IMR-90 (cell line): ENCODE results near the gene TRDMT1. TPM values are rescaled to one million over a fixed set of nuclear protein-coding genes. Genes with fewer than 3 reads are reported as not detected.

Experiments used
- ATAC-seq: fragments of 200-7000 bp; cut with Tn5 transposase; 2 replicates; pipeline ENCODE4 v1.9.1; 2020; ENCODE audit warnings: low read depth, mild to moderate bottlenecking, moderate library complexity
- BruUV-seq: library from RNA; stranded (reverse); fragments of 400-500 nt; replicated peaks from 2 replicates; lab custom pipeline; 2021; lab: Mats Ljungman, UMichigan
- CTCF ChIA-PET: fragments of 300-600 bp; formaldehyde crosslinking; extraction: SDS; loops from one replicate; lab custom pipeline; 2021; ENCODE audit warnings: antibody characterized with exemption; lab: Yijun Ruan, JAX
- POLR2A ChIA-PET: fragments of 300-600 bp; sonication (Branson Sonifier 250); formaldehyde crosslinking; loops from one replicate; lab custom pipeline; 2022; ENCODE audit warnings: antibody characterized with exemption; ENCODE audit not compliant: unreplicated experiment; lab: Charles Lee
- DNase-seq: peaks from one replicate; pipeline ENCODE4 v3.0.0; 2013
- H2AFZ ChIP-seq: replicated peaks from 2 replicates; pipeline ENCODE3; 2013; ENCODE audit warnings: low read length, mild to moderate bottlenecking; ENCODE audit not compliant: poor library complexity
- H2AK5ac ChIP-seq: 2 replicates; pipeline ENCODE4 v1.6.1; 2013; ENCODE audit warnings: low read depth, low read length, inconsistent platforms
- H2AK9ac ChIP-seq: replicated peaks from 2 replicates; pipeline ENCODE3; 2013; ENCODE audit warnings: mild to moderate bottlenecking, low read depth, low read length, moderate library complexity; ENCODE audit not compliant: poor library complexity
- H2BK120ac ChIP-seq: 2 replicates; pipeline ENCODE4 v1.6.1; 2013; ENCODE audit warnings: low read depth, low read length, inconsistent platforms
- H2BK15ac ChIP-seq: 3 replicates; pipeline ENCODE4 v1.6.1; 2013; ENCODE audit warnings: low read depth, low read length, inconsistent platforms
- H2BK20ac ChIP-seq: 2 replicates; pipeline ENCODE4 v1.6.1; 2013; ENCODE audit warnings: low read depth, mild to moderate bottlenecking, inconsistent platforms, low read length, moderate library complexity
- H2BK5ac ChIP-seq: 2 replicates; pipeline ENCODE4 v1.6.1; 2013; ENCODE audit warnings: mild to moderate bottlenecking, low read depth, low read length, inconsistent platforms; ENCODE audit not compliant: poor library complexity, severe bottlenecking
- H3K14ac ChIP-seq: replicated peaks from 2 replicates; pipeline ENCODE4 v1.6.1; 2013; ENCODE audit warnings: low read depth, low read length, inconsistent platforms
- H3K18ac ChIP-seq: 2 replicates; pipeline ENCODE4 v1.6.1; 2013; ENCODE audit warnings: low read depth, low read length, control low read depth
- H3K23ac ChIP-seq: 2 replicates; pipeline ENCODE4 v1.6.1; 2013; ENCODE audit warnings: low read depth, low read length, inconsistent platforms
- H3K27ac ChIP-seq: 2 replicates; pipeline ENCODE4 v1.5.1; 2013; ENCODE audit warnings: mild to moderate bottlenecking, control low read depth, low read length; ENCODE audit not compliant: insufficient read depth
- H3K27me3 ChIP-seq: 2 replicates; pipeline ENCODE4 v1.6.1; 2013; ENCODE audit warnings: low read length; ENCODE audit not compliant: control insufficient read depth, insufficient read depth
- H3K36me3 ChIP-seq: 2 replicates; pipeline ENCODE4 v1.6.1; 2013; ENCODE audit warnings: low read length, mixed read lengths; ENCODE audit not compliant: control insufficient read depth, insufficient read depth
- H3K4ac ChIP-seq: 2 replicates; pipeline ENCODE4 v1.6.1; 2013; ENCODE audit warnings: low read depth, low read length, inconsistent platforms
- H3K4me1 ChIP-seq: 2 replicates; pipeline ENCODE4 v1.6.1; 2013; ENCODE audit warnings: low read length, mixed read lengths; ENCODE audit not compliant: control insufficient read depth, insufficient read depth
- H3K4me2 ChIP-seq: 2 replicates; pipeline ENCODE4 v1.6.1; 2013; ENCODE audit warnings: low read depth, mild to moderate bottlenecking, control low read depth, low read length, moderate library complexity
- H3K4me3 ChIP-seq: 2 replicates; pipeline ENCODE4 v1.5.1; 2013; ENCODE audit warnings: low read depth, mild to moderate bottlenecking, control low read depth, low read length, moderate library complexity; ENCODE audit not compliant: insufficient read depth
- H3K56ac ChIP-seq: 2 replicates; pipeline ENCODE4 v1.6.1; 2013; ENCODE audit warnings: low read length, inconsistent platforms; ENCODE audit not compliant: insufficient read depth; ENCODE audit errors: extremely low read depth
- H3K79me1 ChIP-seq, 2 experiments: 2 replicates each; pipeline ENCODE4 v1.6.1; 2013; ENCODE audit warnings: low read length in 2 of 2, inconsistent platforms in 1 of 2, low read depth in 1 of 2
- H3K9ac ChIP-seq: 2 replicates; pipeline ENCODE4 v1.6.1; 2013; ENCODE audit warnings: low read depth, low read length, control low read depth
- H3K9me1 ChIP-seq: 2 replicates; pipeline ENCODE4 v1.6.1; 2013; ENCODE audit warnings: low read length, inconsistent platforms; ENCODE audit not compliant: insufficient read depth
- H3K9me3 ChIP-seq: 2 replicates; pipeline ENCODE4 v1.6.1; 2013; ENCODE audit warnings: low read length; ENCODE audit not compliant: control insufficient read depth, insufficient read depth
- H4K20me1 ChIP-seq: 2 replicates; pipeline ENCODE4 v1.6.1; 2013; ENCODE audit warnings: low read length, inconsistent platforms; ENCODE audit not compliant: insufficient read depth
- H4K5ac ChIP-seq: 2 replicates; pipeline ENCODE4 v1.6.1; 2013; ENCODE audit warnings: mild to moderate bottlenecking, low read depth, low read length, control low read depth
- H4K8ac ChIP-seq, 2 experiments: 2 replicates each; pipeline ENCODE4 v1.6.1; 2013; ENCODE audit warnings: low read depth in 2 of 2, low read length in 2 of 2, control low read depth in 1 of 2, inconsistent platforms in 1 of 2
- H4K91ac ChIP-seq: 2 replicates; pipeline ENCODE4 v1.6.1; 2013; ENCODE audit warnings: low read depth, low read length, inconsistent platforms; ENCODE audit not compliant: insufficient read depth
- FOS ChIP-seq: fragments of 150-350 bp; IDR thresholded peaks from 2 replicates; pipeline ENCODE4 v1.6.1; 2016; ENCODE audit warnings: low read depth, low read length
- NFE2L2 ChIP-seq: fragments of 150-350 bp; IDR thresholded peaks from 2 replicates; pipeline ENCODE4 v1.6.1; 2016; ENCODE audit warnings: low read depth, mild to moderate bottlenecking, low read length
- RFX5 ChIP-seq: IDR thresholded peaks from 2 replicates; pipeline ENCODE4 v1.8.0; 2012; ENCODE audit warnings: low read depth, mild to moderate bottlenecking, low read length, moderate library complexity
- SMC3 ChIP-seq: fragments of 150-350 bp; IDR thresholded peaks from 2 replicates; pipeline ENCODE4 v1.6.1; 2016; ENCODE audit warnings: low read depth, mild to moderate bottlenecking, antibody characterized with exemption, low read length, moderate library complexity
- WGBS, 2 experiments: methylation state at CpG; one replicate each; pipeline versions ENCODE4 v1.1.5 to v1.1.7; 2013; ENCODE audit warnings: missing lambda C conversion rate in 2 of 2; ENCODE audit not compliant: insufficient read length in 1 of 2; ENCODE audit errors: extremely low coverage in 2 of 2; 5-methylcytosine and 5-hydroxymethylcytosine counted together
- dilution Hi-C: fragments of 300-500 bp; cut with HindIII; formaldehyde crosslinking; loops from one replicate; pipeline ENCODE4 v1.14.3; 2018; ENCODE audit warnings: low sequenced_read_pairs; ENCODE audit not compliant: unreplicated experiment
- in situ Hi-C: fragments of 300-500 bp; cut with MboI; formaldehyde crosslinking; loops from 3 replicates; pipeline ENCODE4 v1.14.3; 2019; ENCODE audit warnings: low sequenced_read_pairs, inconsistent platforms, mixed read lengths
- intact Hi-C: fragments of 100-400 bp; cut with micrococcal nuclease; formaldehyde crosslinking; loops from 2 replicates; pipeline ENCODE4 v1.10.0; 2022
- polyA plus RNA-seq, 3 experiments: library from polyadenylated mRNA; depleted of rRNA; stranded (reverse); fragments of >200 nt; gene quantifications; 2 replicates each; pipeline ENCODE4 v1.2.3, GENCODE V29; 2012; ENCODE audit warnings: low replicate concordance in 1 of 3
- total RNA-seq: library from RNA; depleted of rRNA; stranded (reverse); fragments of >200 nt; gene quantifications from 2 replicates; pipeline ENCODE4 v1.2.3, GENCODE V29; 2012
- TF ChIP-seq, protein P1 (sequence below): fragments of 150-350 bp; IDR thresholded peaks from 2 replicates; pipeline ENCODE4 v1.6.1; 2016; ENCODE audit warnings: low read depth, mild to moderate bottlenecking, low read length, moderate library complexity, borderline replicate concordance

The TRDMT1 gene
- total and polyA plus RNA-seq, 2 of the 4 experiments (the other 2 are of a cell fraction) = 2.1 to 4.7 TPM

DNA sequence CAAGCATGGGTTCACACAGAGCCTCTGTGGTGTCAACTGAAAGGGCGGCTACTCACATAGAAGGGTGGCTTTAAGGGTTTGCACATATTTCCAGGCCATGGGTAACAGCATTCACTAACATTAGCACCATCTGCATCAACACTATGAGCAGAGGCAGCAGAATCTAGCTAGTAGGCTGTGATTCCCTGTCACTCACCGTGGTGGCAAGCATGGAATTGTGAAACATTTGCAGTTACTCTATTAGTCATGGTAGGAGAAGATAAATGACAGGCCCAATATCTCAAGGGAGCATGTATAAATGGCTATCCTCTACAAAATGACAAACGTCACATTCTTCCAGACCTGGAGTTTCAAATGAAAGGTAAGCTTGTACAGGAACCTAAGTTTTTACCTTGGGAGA lies 39.7 kb downstream of the TRDMT1 start:
- ChIA-PET CTCF (no interaction called here), POLR2A (no interaction called here)
- H3K23ac ChIP-seq = no peak overlapping the region
- H4K8ac ChIP-seq = no peak overlapping the region
- H3K27me3 ChIP-seq = no peaks in the 10 kb centered on the region
- no peak overlapping the region for H3K4me2 ChIP-seq
- no peak overlapping the region for H2AK9ac ChIP-seq
- no peak overlapping the region for H2AFZ ChIP-seq
- no peaks in the 10 kb centered on the region for H3K9me3 ChIP-seq
- ATAC-seq = no peak
- no peak for DNase-seq
- no peak overlapping the region for H4K91ac ChIP-seq
- no CpG with 5 or more reads among the region's 3 CpGs for WGBS, 2 experiments
- H2AK5ac ChIP-seq = no peak overlapping the region
- H3K56ac ChIP-seq = no peak overlapping the region
- no peak overlapping the region for H2BK120ac ChIP-seq
- 0 out of 2 replicates have a peak, but pooled peaks cover 3% of the 10 kb centered on the region for H3K9me1 ChIP-seq
- intact Hi-C loops (loop anchor here (2.0 kb wide), 1 partner anchor 13 kb away; no protein-coding TSS in a partner anchor), in situ Hi-C loops (no loop called here), dilution Hi-C loops (no loop called here)
- H3K14ac ChIP-seq = no peak overlapping the region
- H3K27ac ChIP-seq = no peak overlapping the region
- H2BK20ac ChIP-seq = no peak overlapping the region
- no peak overlapping the region for H3K9ac ChIP-seq
- H3K4me1 ChIP-seq = no peaks in the 10 kb centered on the region
- H2BK5ac ChIP-seq = no peak overlapping the region
- no peak overlapping the region for H3K4me3 ChIP-seq
- no peak overlapping the region for H4K5ac ChIP-seq
- H2BK15ac ChIP-seq = no peak overlapping the region
- H3K4ac ChIP-seq = no peak overlapping the region
- H3K79me1 ChIP-seq = no peaks in the 10 kb centered on the region; a peak in 1 of 4 replicates
- TF ChIP-seq, protein P1, sequence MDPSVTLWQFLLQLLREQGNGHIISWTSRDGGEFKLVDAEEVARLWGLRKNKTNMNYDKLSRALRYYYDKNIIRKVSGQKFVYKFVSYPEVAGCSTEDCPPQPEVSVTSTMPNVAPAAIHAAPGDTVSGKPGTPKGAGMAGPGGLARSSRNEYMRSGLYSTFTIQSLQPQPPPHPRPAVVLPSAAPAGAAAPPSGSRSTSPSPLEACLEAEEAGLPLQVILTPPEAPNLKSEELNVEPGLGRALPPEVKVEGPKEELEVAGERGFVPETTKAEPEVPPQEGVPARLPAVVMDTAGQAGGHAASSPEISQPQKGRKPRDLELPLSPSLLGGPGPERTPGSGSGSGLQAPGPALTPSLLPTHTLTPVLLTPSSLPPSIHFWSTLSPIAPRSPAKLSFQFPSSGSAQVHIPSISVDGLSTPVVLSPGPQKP = no peak
- no peak for TF ChIP-seq RFX5
- no peak for TF ChIP-seq FOS
- no peak for TF ChIP-seq SMC3
- no peak for TF ChIP-seq NFE2L2
- no peaks in the 10 kb centered on the region for H4K20me1 ChIP-seq
- H3K36me3 ChIP-seq = no peaks in the 10 kb centered on the region
- no peak overlapping the region for H3K18ac ChIP-seq
- no TSS peak for BruUV-seq
